OCI-LY1 (cell line): ENCODE data around the gene ZBTB42.

ENCODE experiments used
- H2AFZ ChIP-seq: fragments of 200-600 bp; sonication (generic), shearing (Covaris generic); 2 replicates; pipeline ENCODE4 v1.6.0; 2014; ENCODE audit warnings: antibody characterized with exemption, mild to moderate bottlenecking, low read length
- H3F3A ChIP-seq: fragments of 200-600 bp; sonication (generic), shearing (Covaris generic); 2 replicates; pipeline ENCODE4 v1.6.0; 2014; ENCODE audit warnings: mild to moderate bottlenecking, antibody characterized with exemption, low read length, moderate library complexity; ENCODE audit not compliant: insufficient read depth
- H3K27ac ChIP-seq: fragments of 200-600 bp; sonication (generic); 2 replicates; pipeline ENCODE4 v1.5.1; 2014; ENCODE audit warnings: low read length, mixed run types, mild to moderate bottlenecking, low read depth; ENCODE audit not compliant: poor library complexity, severe bottlenecking
- H3K27me3 ChIP-seq: fragments of 200-600 bp; sonication (generic); 2 replicates; pipeline ENCODE4 v1.6.0; 2014; ENCODE audit warnings: antibody characterized with exemption, mild to moderate bottlenecking, low read length, moderate library complexity; ENCODE audit not compliant: insufficient read depth
- H3K36me3 ChIP-seq: fragments of 200-600 bp; sonication (generic); 2 replicates; pipeline ENCODE4 v1.6.1; 2014; ENCODE audit warnings: mild to moderate bottlenecking, antibody characterized with exemption, low read length, moderate library complexity, mixed read lengths; ENCODE audit not compliant: insufficient read depth
- H3K4me1 ChIP-seq: fragments of 200-600 bp; sonication (generic); 2 replicates; pipeline ENCODE4 v1.5.1; 2014; ENCODE audit warnings: mild to moderate bottlenecking, low read length, moderate library complexity; ENCODE audit not compliant: insufficient read depth, severe bottlenecking
- H3K4me2 ChIP-seq: fragments of 200-600 bp; sonication (generic), shearing (Covaris generic); 2 replicates; pipeline ENCODE4 v1.6.1; 2014; ENCODE audit warnings: low read length
- H3K4me3 ChIP-seq: fragments of 200-600 bp; sonication (generic); 2 replicates; pipeline ENCODE4 v1.5.1; 2014; ENCODE audit warnings: low read length, low read depth, mild to moderate bottlenecking, mixed read lengths; ENCODE audit not compliant: poor library complexity, severe bottlenecking
- H3K79me2 ChIP-seq: fragments of 200-600 bp; shearing (Covaris generic); 2 replicates; pipeline ENCODE4 v1.6.1; 2016; ENCODE audit warnings: mixed run types, low read length, mixed read lengths; ENCODE audit not compliant: insufficient read depth
- H3K9ac ChIP-seq: fragments of 200-600 bp; sonication (generic), shearing (Covaris generic); 2 replicates; pipeline ENCODE4 v1.6.1; 2014; ENCODE audit warnings: mild to moderate bottlenecking, low read length, mixed read lengths
- H3K9me2 ChIP-seq: fragments of 200-600 bp; sonication (generic), shearing (Covaris generic); 2 replicates; pipeline ENCODE4 v1.6.1; 2014; ENCODE audit warnings: low read depth, mild to moderate bottlenecking, low read length, mixed read lengths
- H3K9me3 ChIP-seq: fragments of 200-600 bp; shearing (Covaris generic); 2 replicates; pipeline ENCODE4 v1.6.1; 2014; ENCODE audit warnings: low read length, mixed read lengths
- H4K20me1 ChIP-seq: fragments of 200-600 bp; sonication (generic), shearing (Covaris generic); 2 replicates; pipeline ENCODE4 v1.6.0; 2016; ENCODE audit warnings: mild to moderate bottlenecking, low read length; ENCODE audit not compliant: insufficient read depth
- CTCF ChIP-seq: fragments of 200-600 bp; sonication (generic), shearing (Covaris generic); IDR thresholded peaks from 2 replicates; pipeline ENCODE4 v1.5.1; 2017; ENCODE audit warnings: mild to moderate bottlenecking, antibody characterized with exemption, low read length, moderate library complexity, mixed read lengths
- EZH2 ChIP-seq: fragments of 200-600 bp; sonication (generic), shearing (Covaris generic); IDR thresholded peaks from 2 replicates; pipeline ENCODE4 v1.8.0; 2017; ENCODE audit warnings: borderline replicate concordance, mixed run types, mild to moderate bottlenecking, antibody characterized with exemption, low read length, moderate library complexity, mixed read lengths

ZBTB42 gene

GRCh38 chr14:104755621-104756020, 45.3 kb upstream of the ZBTB42 start:
- H2AFZ ChIP-seq: no peak overlapping the region
- no peaks in the 10 kb centered on the region for H3F3A ChIP-seq
- peak overlapping the region; percentile 76; the same call in 1 of the 2 replicates for H3K4me2 ChIP-seq
- H3K27me3 ChIP-seq: no peaks in the 10 kb centered on the region
- H4K20me1 ChIP-seq: no peaks in the 10 kb centered on the region
- H3K27ac ChIP-seq: peak overlapping the region; percentile 67
- H3K4me1 ChIP-seq: peaks cover 46% of the 10 kb centered on the region
- peaks cover 21% of the 10 kb centered on the region for H3K79me2 ChIP-seq
- H3K36me3 ChIP-seq: peaks cover 53% of the 10 kb centered on the region
- no peak overlapping the region for H3K4me3 ChIP-seq
- peak overlapping the region; percentile 96; the same call in 1 of the 2 replicates for H3K9ac ChIP-seq
- TF ChIP-seq EZH2: no peak
- no peak for TF ChIP-seq CTCF
- no peaks in the 10 kb centered on the region for H3K9me2 ChIP-seq
- no peaks in the 10 kb centered on the region for H3K9me3 ChIP-seq

- Histone ChIP-seq H3K9me3 (no peaks in the 10 kb centered on the region), H3K9me2 (no peaks in the 10 kb centered on the region), H3K79me2 (peaks cover 21% of the 10 kb centered on the region), H3F3A (no peaks in the 10 kb centered on the region), H3K36me3 (peaks cover 63% of the 10 kb centered on the region), H2AFZ (no peak overlapping the region), H3K4me2 (peak overlapping the region; percentile 76; the same call in 1 of the 2 replicates), H3K4me1 (peaks cover 46% of the 10 kb centered on the region), H3K4me3 (peak overlapping the region; percentile 30), H3K27me3 (no peaks in the 10 kb centered on the region), H3K27ac (peak overlapping the region; percentile 67), H3K9ac (peak overlapping the region; percentile 96; the same call in 1 of the 2 replicates), H4K20me1 (no peaks in the 10 kb centered on the region)
- TF ChIP-seq CTCF (no peak), EZH2 (no peak)
Measured at GRCh38 chr14:104756477-104757237, 44.2 kb upstream of the ZBTB42 start.

- Histone ChIP-seq H3K4me3 (no peak overlapping the region), H3K4me1 (peaks cover 42% of the 10 kb centered on the region), H3K36me3 (peaks cover 68% of the 10 kb centered on the region), H3K4me2 (no peak overlapping the region; the same call in 1 of the 2 replicates), H3F3A (no peaks in the 10 kb centered on the region), H3K9ac (no peak overlapping the region), H3K27ac (peak overlapping the region; percentile 67), H3K79me2 (peaks cover 21% of the 10 kb centered on the region), H4K20me1 (no peaks in the 10 kb centered on the region), H3K9me2 (no peaks in the 10 kb centered on the region), H2AFZ (no peak overlapping the region), H3K9me3 (no peaks in the 10 kb centered on the region), H3K27me3 (no peaks in the 10 kb centered on the region)
- TF ChIP-seq CTCF: no peak
- TF ChIP-seq EZH2: no peak
Measured at GRCh38 chr14:104757238-104757585, 43.7 kb upstream of the ZBTB42 start.
